ENCODE measurements around the gene SLX4IP. TPM values are rescaled to one million over a fixed set of nuclear protein-coding genes. Genes with fewer than 3 reads are reported as not detected.

SLX4IP gene
- total RNA-seq, 1 donor: 4.0 TPM

- peaks cover 81% of the 10 kb centered on the region for H3K79me2 ChIP-seq (ENCODE audit: insufficient read depth, low read length)
- H3K27ac ChIP-seq (ENCODE audit: low read depth, low read length): no peak overlapping the region
- no peak overlapping the region for H3K4me2 ChIP-seq (ENCODE audit: insufficient read depth, low read length)
- H4K20me1 ChIP-seq (ENCODE audit: insufficient read depth, low read length): peaks cover 4% of the 10 kb centered on the region
- H3K27me3 ChIP-seq (ENCODE audit: insufficient read depth, low read length): no peaks in the 10 kb centered on the region
- peaks cover 10% of the 10 kb centered on the region for H3K4me1 ChIP-seq (ENCODE audit: insufficient read depth, low read length)
- no peak for DNase-seq (ENCODE audit: insufficient read length, low spot score, missing footprints)
- no peak overlapping the region for H2AFZ ChIP-seq (ENCODE audit: low read length)
- no peak for TF ChIP-seq CTCF (IDR thresholded peaks at IDR 0.05; ENCODE audit: extremely low read depth, low read depth, low read length)
- H3K36me3 ChIP-seq (ENCODE audit: insufficient read depth, low read length): no peaks in the 10 kb centered on the region
- H3K9me3 ChIP-seq (ENCODE audit: low read depth, low read length): no peaks in the 10 kb centered on the region
- no peak overlapping the region for H3K4me3 ChIP-seq (ENCODE audit: insufficient read depth, low read length)
Observed at GRCh38 chr20:10430000-10430466, 5.1 kb upstream of the SLX4IP start.

- Histone ChIP-seq H3K79me2 (ENCODE audit: insufficient read depth, low read length) (peaks cover 81% of the 10 kb centered on the region), H2AFZ (ENCODE audit: low read length) (no peak overlapping the region), H3K9me3 (ENCODE audit: low read depth, low read length) (no peaks in the 10 kb centered on the region), H3K4me2 (ENCODE audit: insufficient read depth, low read length) (no peak overlapping the region), H3K4me1 (ENCODE audit: insufficient read depth, low read length) (peaks cover 13% of the 10 kb centered on the region), H3K27ac (ENCODE audit: low read depth, low read length) (no peak overlapping the region), H3K27me3 (ENCODE audit: insufficient read depth, low read length) (no peaks in the 10 kb centered on the region), H3K4me3 (ENCODE audit: insufficient read depth, low read length) (no peak overlapping the region), H4K20me1 (ENCODE audit: insufficient read depth, low read length) (peaks cover 4% of the 10 kb centered on the region), H3K36me3 (ENCODE audit: insufficient read depth, low read length) (no peaks in the 10 kb centered on the region)
- no peak for TF ChIP-seq CTCF (IDR thresholded peaks at IDR 0.05; ENCODE audit: extremely low read depth, low read depth, low read length)
- no peak for DNase-seq (ENCODE audit: insufficient read length, low spot score, missing footprints)
Observed at GRCh38 chr20:10430704-10431103, 4.4 kb upstream of the SLX4IP start.

- DNase-seq (ENCODE audit: insufficient read length, low spot score, missing footprints): no peak
- Histone ChIP-seq H3K27me3 (ENCODE audit: insufficient read depth, low read length) (no peaks in the 10 kb centered on the region), H3K9me3 (ENCODE audit: low read depth, low read length) (no peaks in the 10 kb centered on the region), H3K36me3 (ENCODE audit: insufficient read depth, low read length) (no peaks in the 10 kb centered on the region), H3K4me2 (ENCODE audit: insufficient read depth, low read length) (no peak overlapping the region), H2AFZ (ENCODE audit: low read length) (no peak overlapping the region), H3K4me3 (ENCODE audit: insufficient read depth, low read length) (no peak overlapping the region), H3K4me1 (ENCODE audit: insufficient read depth, low read length) (peaks cover 11% of the 10 kb centered on the region), H3K27ac (ENCODE audit: low read depth, low read length) (no peak overlapping the region), H4K20me1 (ENCODE audit: insufficient read depth, low read length) (peaks cover 4% of the 10 kb centered on the region), H3K79me2 (ENCODE audit: insufficient read depth, low read length) (peaks cover 74% of the 10 kb centered on the region)
- TF ChIP-seq CTCF (IDR thresholded peaks at IDR 0.05; ENCODE audit: extremely low read depth, low read depth, low read length): no peak
Observed at GRCh38 chr20:10432079-10432478, 3.0 kb upstream of the SLX4IP start.

GRCh38 chr20:10433014-10433622 lies 2.0 kb upstream of the SLX4IP start:
- Histone ChIP-seq H3K79me2 (ENCODE audit: insufficient read depth, low read length) (peaks cover 67% of the 10 kb centered on the region), H4K20me1 (ENCODE audit: insufficient read depth, low read length) (peaks cover 4% of the 10 kb centered on the region), H3K27ac (ENCODE audit: low read depth, low read length) (peak overlapping the region; percentile 96), H3K9me3 (ENCODE audit: low read depth, low read length) (no peaks in the 10 kb centered on the region), H3K4me2 (ENCODE audit: insufficient read depth, low read length) (peak overlapping the region; percentile 96), H3K4me3 (ENCODE audit: insufficient read depth, low read length) (peak overlapping the region; percentile 93), H2AFZ (ENCODE audit: low read length) (peak overlapping the region; percentile 96), H3K36me3 (ENCODE audit: insufficient read depth, low read length) (no peaks in the 10 kb centered on the region), H3K4me1 (ENCODE audit: insufficient read depth, low read length) (peaks cover 11% of the 10 kb centered on the region), H3K27me3 (ENCODE audit: insufficient read depth, low read length) (no peaks in the 10 kb centered on the region)
- TF ChIP-seq CTCF (IDR thresholded peaks at IDR 0.05; ENCODE audit: extremely low read depth, low read depth, low read length): no peak
- DNase-seq (ENCODE audit: insufficient read length, low spot score, missing footprints): no peak
